ENCODE results near the gene MAGI2. TPM values are rescaled to one million over a fixed set of nuclear protein-coding genes. Genes with fewer than 3 reads are reported as not detected.

Gene MAGI2
- polyA plus RNA-seq, 1 donor, result 2.6 TPM

- H3K9me3 ChIP-seq (ENCODE audit: control insufficient read depth, low read depth, low read length), result no peaks in the 10 kb centered on the region
- no peak overlapping the region for H3K4me3 ChIP-seq (ENCODE audit: low read length)
- H3K36me3 ChIP-seq (ENCODE audit: control insufficient read depth, insufficient read depth, low read length), result no peaks in the 10 kb centered on the region
- H3K27ac ChIP-seq (ENCODE audit: low read length), result no peak overlapping the region
- DNase-seq, result no peak
- no peaks in the 10 kb centered on the region for H3K27me3 ChIP-seq (ENCODE audit: control insufficient read depth, insufficient read depth, low read length)
- H3K4me1 ChIP-seq (ENCODE audit: control insufficient read depth, insufficient read depth, low read length), result no peaks in the 10 kb centered on the region
These were observed 548.0 kb downstream of the MAGI2 start for GRCh38 chr7:78905436-78905835.

GRCh38 chr7:78904983-78905382 is 548.5 kb downstream of the MAGI2 start:
- no peaks in the 10 kb centered on the region for H3K27me3 ChIP-seq (ENCODE audit: control insufficient read depth, insufficient read depth, low read length)
- no peak overlapping the region for H3K4me3 ChIP-seq (ENCODE audit: low read length)
- no CpG with 5 or more reads among the region's 2 CpGs for WGBS (ENCODE audit: insufficient coverage, low lambda C conversion rate)
- DNase-seq, result no peak
- no peaks in the 10 kb centered on the region for H3K9me3 ChIP-seq (ENCODE audit: control insufficient read depth, low read depth, low read length)
- H3K27ac ChIP-seq (ENCODE audit: low read length), result no peak overlapping the region
- H3K4me1 ChIP-seq (ENCODE audit: control insufficient read depth, insufficient read depth, low read length), result no peaks in the 10 kb centered on the region
- H3K36me3 ChIP-seq (ENCODE audit: control insufficient read depth, insufficient read depth, low read length), result no peaks in the 10 kb centered on the region

- no peak overlapping the region for H3K4me3 ChIP-seq (ENCODE audit: low read length)
- no peaks in the 10 kb centered on the region for H3K27me3 ChIP-seq (ENCODE audit: control insufficient read depth, insufficient read depth, low read length)
- H3K4me1 ChIP-seq (ENCODE audit: control insufficient read depth, insufficient read depth, low read length), result no peaks in the 10 kb centered on the region
- 90% methylated on average over 3 of the region's 3 CpGs for WGBS (ENCODE audit: insufficient coverage, low lambda C conversion rate)
- H3K9me3 ChIP-seq (ENCODE audit: control insufficient read depth, low read depth, low read length), result no peaks in the 10 kb centered on the region
- DNase-seq, result no peak
- H3K36me3 ChIP-seq (ENCODE audit: control insufficient read depth, insufficient read depth, low read length), result no peaks in the 10 kb centered on the region
- H3K27ac ChIP-seq (ENCODE audit: low read length), result no peak overlapping the region
These were observed 551.9 kb downstream of the MAGI2 start for GRCh38 chr7:78901566-78901965.

GRCh38 chr7:78900806-78901205 is 552.7 kb downstream of the MAGI2 start:
- Histone ChIP-seq H3K4me3 (ENCODE audit: low read length) (no peak overlapping the region), H3K9me3 (ENCODE audit: control insufficient read depth, low read depth, low read length) (no peaks in the 10 kb centered on the region), H3K27ac (ENCODE audit: low read length) (no peak overlapping the region), H3K4me1 (ENCODE audit: control insufficient read depth, insufficient read depth, low read length) (no peaks in the 10 kb centered on the region), H3K36me3 (ENCODE audit: control insufficient read depth, insufficient read depth, low read length) (no peaks in the 10 kb centered on the region), H3K27me3 (ENCODE audit: control insufficient read depth, insufficient read depth, low read length) (no peaks in the 10 kb centered on the region)
- DNase-seq, result no peak
- no CpG with 5 or more reads among the region's 2 CpGs for whole genome bisulfite sequencing (ENCODE audit: insufficient coverage, low lambda C conversion rate)

GRCh38 chr7:78895393-78895792 is 558.1 kb downstream of the MAGI2 start:
- no peaks in the 10 kb centered on the region for H3K27me3 ChIP-seq (ENCODE audit: control insufficient read depth, insufficient read depth, low read length)
- H3K4me1 ChIP-seq (ENCODE audit: control insufficient read depth, insufficient read depth, low read length), result no peaks in the 10 kb centered on the region
- 43% methylated on average over 1 of the region's 3 CpGs for WGBS (ENCODE audit: insufficient coverage, low lambda C conversion rate)
- DNase-seq, result no peak
- no peak overlapping the region for H3K27ac ChIP-seq (ENCODE audit: low read length)
- H3K4me3 ChIP-seq (ENCODE audit: low read length), result no peak overlapping the region
- H3K9me3 ChIP-seq (ENCODE audit: control insufficient read depth, low read depth, low read length), result no peaks in the 10 kb centered on the region
- no peaks in the 10 kb centered on the region for H3K36me3 ChIP-seq (ENCODE audit: control insufficient read depth, insufficient read depth, low read length)

- no peaks in the 10 kb centered on the region for H3K9me3 ChIP-seq (ENCODE audit: control insufficient read depth, low read depth, low read length)
- no peak for DNase-seq
- no peaks in the 10 kb centered on the region for H3K4me1 ChIP-seq (ENCODE audit: control insufficient read depth, insufficient read depth, low read length)
- no peak overlapping the region for H3K4me3 ChIP-seq (ENCODE audit: low read length)
- H3K36me3 ChIP-seq (ENCODE audit: control insufficient read depth, insufficient read depth, low read length), result no peaks in the 10 kb centered on the region
- no CpG with 5 or more reads among the region's 1 CpG for WGBS (ENCODE audit: insufficient coverage, low lambda C conversion rate)
- no peaks in the 10 kb centered on the region for H3K27me3 ChIP-seq (ENCODE audit: control insufficient read depth, insufficient read depth, low read length)
- no peak overlapping the region for H3K27ac ChIP-seq (ENCODE audit: low read length)
These were observed 574.3 kb downstream of the MAGI2 start for GRCh38 chr7:78879206-78879605.

- no peak for DNase-seq
- no peaks in the 10 kb centered on the region for H3K27me3 ChIP-seq (ENCODE audit: control insufficient read depth, insufficient read depth, low read length)
- no peaks in the 10 kb centered on the region for H3K36me3 ChIP-seq (ENCODE audit: control insufficient read depth, insufficient read depth, low read length)
- H3K4me3 ChIP-seq (ENCODE audit: low read length), result no peak overlapping the region
- no peaks in the 10 kb centered on the region for H3K4me1 ChIP-seq (ENCODE audit: control insufficient read depth, insufficient read depth, low read length)
- WGBS (ENCODE audit: insufficient coverage, low lambda C conversion rate), result no CpG with 5 or more reads among the region's 5 CpGs
- no peak overlapping the region for H3K27ac ChIP-seq (ENCODE audit: low read length)
- H3K9me3 ChIP-seq (ENCODE audit: control insufficient read depth, low read depth, low read length), result peaks cover 3% of the 10 kb centered on the region
These were observed 580.4 kb downstream of the MAGI2 start for GRCh38 chr7:78873117-78873516.

GRCh38 chr7:78864339-78864738 is 589.1 kb downstream of the MAGI2 start:
- H3K9me3 ChIP-seq (ENCODE audit: control insufficient read depth, low read depth, low read length), result no peaks in the 10 kb centered on the region
- H3K4me3 ChIP-seq (ENCODE audit: low read length), result no peak overlapping the region
- DNase-seq, result no peak
- H3K36me3 ChIP-seq (ENCODE audit: control insufficient read depth, insufficient read depth, low read length), result no peaks in the 10 kb centered on the region
- H3K27ac ChIP-seq (ENCODE audit: low read length), result no peak overlapping the region
- H3K27me3 ChIP-seq (ENCODE audit: control insufficient read depth, insufficient read depth, low read length), result no peaks in the 10 kb centered on the region
- H3K4me1 ChIP-seq (ENCODE audit: control insufficient read depth, insufficient read depth, low read length), result peaks cover 3% of the 10 kb centered on the region

GRCh38 chr7:78863281-78863680 is 590.2 kb downstream of the MAGI2 start:
- Histone ChIP-seq H3K4me3 (ENCODE audit: low read length) (no peak overlapping the region), H3K36me3 (ENCODE audit: control insufficient read depth, insufficient read depth, low read length) (no peaks in the 10 kb centered on the region), H3K27me3 (ENCODE audit: control insufficient read depth, insufficient read depth, low read length) (no peaks in the 10 kb centered on the region), H3K9me3 (ENCODE audit: control insufficient read depth, low read depth, low read length) (no peaks in the 10 kb centered on the region), H3K4me1 (ENCODE audit: control insufficient read depth, insufficient read depth, low read length) (peaks cover 3% of the 10 kb centered on the region), H3K27ac (ENCODE audit: low read length) (peak overlapping the region; percentile 44)
- no CpG with 5 or more reads among the region's 1 CpG for WGBS (ENCODE audit: insufficient coverage, low lambda C conversion rate)
- peak; percentile 40 to 67 for DNase-seq

- no peaks in the 10 kb centered on the region for H3K27me3 ChIP-seq (ENCODE audit: control insufficient read depth, insufficient read depth, low read length)
- H3K4me1 ChIP-seq (ENCODE audit: control insufficient read depth, insufficient read depth, low read length), result peaks cover 3% of the 10 kb centered on the region
- no peak overlapping the region for H3K4me3 ChIP-seq (ENCODE audit: low read length)
- H3K9me3 ChIP-seq (ENCODE audit: control insufficient read depth, low read depth, low read length), result no peaks in the 10 kb centered on the region
- no CpG with 5 or more reads among the region's 3 CpGs for whole genome bisulfite sequencing (ENCODE audit: insufficient coverage, low lambda C conversion rate)
- no peak for DNase-seq
- no peaks in the 10 kb centered on the region for H3K36me3 ChIP-seq (ENCODE audit: control insufficient read depth, insufficient read depth, low read length)
- no peak overlapping the region for H3K27ac ChIP-seq (ENCODE audit: low read length)
These were observed 591.0 kb downstream of the MAGI2 start for GRCh38 chr7:78862411-78862900.

- no peaks in the 10 kb centered on the region for H3K27me3 ChIP-seq (ENCODE audit: control insufficient read depth, insufficient read depth, low read length)
- H3K4me1 ChIP-seq (ENCODE audit: control insufficient read depth, insufficient read depth, low read length), result no peaks in the 10 kb centered on the region
- no peak overlapping the region for H3K4me3 ChIP-seq (ENCODE audit: low read length)
- H3K9me3 ChIP-seq (ENCODE audit: control insufficient read depth, low read depth, low read length), result no peaks in the 10 kb centered on the region
- no peaks in the 10 kb centered on the region for H3K36me3 ChIP-seq (ENCODE audit: control insufficient read depth, insufficient read depth, low read length)
- no peak for DNase-seq
- 100% methylated on average over 2 of the region's 6 CpGs for WGBS (ENCODE audit: insufficient coverage, low lambda C conversion rate)
- H3K27ac ChIP-seq (ENCODE audit: low read length), result no peak overlapping the region
These were observed 600.5 kb downstream of the MAGI2 start for GRCh38 chr7:78852951-78853350.
